OCI-LY3 (cell line): ENCODE results near the gene NCKAP5.

Experiments
- H2AFZ ChIP-seq: fragments of 200-600, 300-600 bp; shearing (Covaris generic); 2 replicates; pipeline ENCODE4 v1.6.0; 2014; ENCODE audit warnings: antibody characterized with exemption, low read depth, low read length
- H3K27ac ChIP-seq: fragments of 200-600, 300-600 bp; sonication (generic); 2 replicates; pipeline ENCODE4 v1.5.1; 2014; ENCODE audit warnings: mild to moderate bottlenecking, low read length, moderate library complexity, mixed read lengths
- H3K27me3 ChIP-seq: fragments of 200-600, 300-600 bp; sonication (generic); 2 replicates; pipeline ENCODE4 v1.6.1; 2014; ENCODE audit warnings: low read depth, low read length, mixed read lengths
- H3K36me3 ChIP-seq: fragments of 200-600, 300-600 bp; sonication (generic); replicated peaks from 2 replicates; pipeline ENCODE3; 2014; ENCODE audit warnings: low read depth, low read length, mixed read lengths
- H3K4me1 ChIP-seq: fragments of 300-600, 200-600 bp; sonication (generic); 2 replicates; pipeline ENCODE4 v1.6.1; 2014; ENCODE audit warnings: low read length, mixed read lengths
- H3K4me2 ChIP-seq: fragments of 200-600, 300-600 bp; sonication (generic); 2 replicates; pipeline ENCODE4 v1.6.1; 2014; ENCODE audit warnings: low read length, mixed read lengths
- H3K4me3 ChIP-seq: fragments of 300-600, 200-600 bp; sonication (generic); 2 replicates; pipeline ENCODE4 v1.5.1; 2014; ENCODE audit warnings: antibody characterized with exemption, mild to moderate bottlenecking, low read length, moderate library complexity
- H3K79me2 ChIP-seq: fragments of 300-600, 200-600 bp; shearing (Covaris generic); 2 replicates; pipeline ENCODE4 v1.6.1; 2014; ENCODE audit warnings: mild to moderate bottlenecking, low read length, mixed read lengths
- H3K9ac ChIP-seq: fragments of 300-600, 200-600 bp; shearing (Covaris generic); 2 replicates; pipeline ENCODE4 v1.6.0; 2014; ENCODE audit warnings: mild to moderate bottlenecking, low read length, moderate library complexity
- H3K9me3 ChIP-seq: fragments of 200-600, 300-600 bp; shearing (Covaris generic); 2 replicates; pipeline ENCODE4 v1.6.1; 2014; ENCODE audit warnings: low read length, mixed read lengths; ENCODE audit not compliant: insufficient read depth
- H4K20me1 ChIP-seq: fragments of 200-600, 300-600 bp; sonication (generic); 2 replicates; pipeline ENCODE4 v1.6.1; 2016; ENCODE audit warnings: low read length, mixed read lengths; ENCODE audit not compliant: insufficient read depth
- EZH2phosphoT487 ChIP-seq: fragments of 200-600 bp; shearing (Covaris generic); IDR thresholded peaks from 2 replicates; pipeline ENCODE4 v1.6.1; 2018; ENCODE audit warnings: antibody characterized with exemption, mixed run types, low read depth
- TF ChIP-seq, protein P1 (sequence below): fragments of 200-600, 300-600 bp; sonication (generic); IDR thresholded peaks from 2 replicates; pipeline ENCODE4 v1.5.1; 2014; ENCODE audit warnings: antibody characterized with exemption, low read length, low read depth

The NCKAP5 gene

GRCh38 chr2:133333181-133333580 lies 235.1 kb downstream of the NCKAP5 start:
- Histone ChIP-seq H4K20me1 (no peaks in the 10 kb centered on the region), H3K36me3 (no peaks in the 10 kb centered on the region), H3K9me3 (no peaks in the 10 kb centered on the region), H3K27me3 (no peaks in the 10 kb centered on the region), H3K4me3 (no peak overlapping the region), H3K4me2 (no peak overlapping the region), H3K9ac (no peak overlapping the region), H3K4me1 (no peaks in the 10 kb centered on the region), H3K27ac (no peak overlapping the region), H2AFZ (no peak overlapping the region), H3K79me2 (no peaks in the 10 kb centered on the region)
- TF ChIP-seq, protein P1, sequence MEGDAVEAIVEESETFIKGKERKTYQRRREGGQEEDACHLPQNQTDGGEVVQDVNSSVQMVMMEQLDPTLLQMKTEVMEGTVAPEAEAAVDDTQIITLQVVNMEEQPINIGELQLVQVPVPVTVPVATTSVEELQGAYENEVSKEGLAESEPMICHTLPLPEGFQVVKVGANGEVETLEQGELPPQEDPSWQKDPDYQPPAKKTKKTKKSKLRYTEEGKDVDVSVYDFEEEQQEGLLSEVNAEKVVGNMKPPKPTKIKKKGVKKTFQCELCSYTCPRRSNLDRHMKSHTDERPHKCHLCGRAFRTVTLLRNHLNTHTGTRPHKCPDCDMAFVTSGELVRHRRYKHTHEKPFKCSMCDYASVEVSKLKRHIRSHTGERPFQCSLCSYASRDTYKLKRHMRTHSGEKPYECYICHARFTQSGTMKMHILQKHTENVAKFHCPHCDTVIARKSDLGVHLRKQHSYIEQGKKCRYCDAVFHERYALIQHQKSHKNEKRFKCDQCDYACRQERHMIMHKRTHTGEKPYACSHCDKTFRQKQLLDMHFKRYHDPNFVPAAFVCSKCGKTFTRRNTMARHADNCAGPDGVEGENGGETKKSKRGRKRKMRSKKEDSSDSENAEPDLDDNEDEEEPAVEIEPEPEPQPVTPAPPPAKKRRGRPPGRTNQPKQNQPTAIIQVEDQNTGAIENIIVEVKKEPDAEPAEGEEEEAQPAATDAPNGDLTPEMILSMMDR, result no peak
- TF ChIP-seq EZH2phosphoT487, result no peak

- Histone ChIP-seq H3K36me3 (no peaks in the 10 kb centered on the region), H3K79me2 (no peaks in the 10 kb centered on the region), H3K27ac (no peak overlapping the region), H3K27me3 (no peaks in the 10 kb centered on the region), H3K4me2 (no peak overlapping the region), H3K9me3 (no peaks in the 10 kb centered on the region), H3K4me3 (no peak overlapping the region), H3K4me1 (no peaks in the 10 kb centered on the region), H4K20me1 (no peaks in the 10 kb centered on the region), H2AFZ (no peak overlapping the region), H3K9ac (no peak overlapping the region)
- TF ChIP-seq EZH2phosphoT487, result no peak
- TF ChIP-seq, protein P1, result no peak
Observed at GRCh38 chr2:133331436-133331835, 236.8 kb downstream of the NCKAP5 start.

- no peak overlapping the region for H3K9ac ChIP-seq
- no peak overlapping the region for H3K27ac ChIP-seq
- H3K4me2 ChIP-seq, result no peak overlapping the region
- TF ChIP-seq, protein P1, result no peak
- TF ChIP-seq EZH2phosphoT487, result no peak
- no peaks in the 10 kb centered on the region for H3K27me3 ChIP-seq
- no peaks in the 10 kb centered on the region for H3K79me2 ChIP-seq
- no peaks in the 10 kb centered on the region for H3K9me3 ChIP-seq
- no peak overlapping the region for H2AFZ ChIP-seq
- no peak overlapping the region for H3K4me3 ChIP-seq
- H4K20me1 ChIP-seq, result no peaks in the 10 kb centered on the region
- no peaks in the 10 kb centered on the region for H3K4me1 ChIP-seq
- H3K36me3 ChIP-seq, result no peaks in the 10 kb centered on the region
Observed at GRCh38 chr2:133326652-133327397, 241.4 kb downstream of the NCKAP5 start.

- Histone ChIP-seq H3K9ac (no peak overlapping the region), H4K20me1 (no peaks in the 10 kb centered on the region), H2AFZ (no peak overlapping the region), H3K27me3 (no peaks in the 10 kb centered on the region), H3K79me2 (no peaks in the 10 kb centered on the region), H3K9me3 (no peaks in the 10 kb centered on the region), H3K36me3 (no peaks in the 10 kb centered on the region), H3K27ac (no peak overlapping the region), H3K4me1 (no peaks in the 10 kb centered on the region), H3K4me3 (no peak overlapping the region), H3K4me2 (no peak overlapping the region)
- TF ChIP-seq, protein P1, result no peak
- no peak for TF ChIP-seq EZH2phosphoT487
Observed at GRCh38 chr2:133324150-133324561, 244.1 kb downstream of the NCKAP5 start.
